Nephron progenitor cell (in vitro differentiated cells): Measurements from ENCODE around the gene OPHN1.

Experiments used
- DNase-seq: peaks from one replicate; pipeline ENCODE4 v3.0.0; 2021
- H3K27ac Mint-ChIP-seq: 2 replicates; pipeline ENCODE4 v1.8.0; 2021; ENCODE audit warnings: mild to moderate bottlenecking, moderate library complexity, mixed read lengths
- H3K27me3 Mint-ChIP-seq: 2 replicates; pipeline ENCODE4 v1.8.0; 2021; ENCODE audit warnings: mild to moderate bottlenecking, low read depth, mixed read lengths; ENCODE audit not compliant: poor library complexity
- H3K36me3 Mint-ChIP-seq: 2 replicates; pipeline ENCODE4 v1.8.0; 2021; ENCODE audit warnings: low read depth, mixed read lengths
- H3K4me1 Mint-ChIP-seq: 2 replicates; pipeline ENCODE4 v1.8.0; 2021; ENCODE audit warnings: mixed read lengths
- H3K4me3 Mint-ChIP-seq: 2 replicates; pipeline ENCODE4 v1.8.0; 2021; ENCODE audit warnings: mild to moderate bottlenecking, moderate library complexity, mixed read lengths
- H3K9me3 Mint-ChIP-seq: 2 replicates; pipeline ENCODE4 v1.8.0; 2021; ENCODE audit warnings: mild to moderate bottlenecking, moderate library complexity, mixed read lengths
- TF ChIP-seq, protein P1 (sequence below): fragments of 200-600 bp; sonication (generic); IDR thresholded peaks from 2 replicates; pipeline ENCODE4 v1.5.0; 2021; ENCODE audit warnings: antibody characterized with exemption

Gene OPHN1

DNA sequence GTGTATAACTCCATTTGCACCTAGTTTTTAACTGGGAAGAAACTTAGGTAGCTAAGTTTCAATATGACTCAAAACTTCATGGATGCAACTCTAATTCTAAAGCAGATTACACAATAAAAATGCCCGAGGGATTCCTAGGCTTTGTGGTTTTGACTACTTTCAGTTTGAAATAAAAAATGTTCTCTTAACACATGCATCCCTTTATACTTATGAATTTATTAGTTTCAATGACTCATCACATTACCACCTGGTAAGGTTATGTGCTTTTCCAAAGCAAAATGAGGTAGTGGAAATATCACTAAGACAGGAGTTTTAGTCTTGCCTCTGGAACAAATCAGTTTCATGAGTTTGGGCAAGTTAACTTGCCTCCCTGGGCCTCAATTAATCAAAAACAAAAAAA lies 125.5 kb downstream of the OPHN1 start:
- DNase-seq: no peak
- H3K27ac Mint-ChIP-seq: no peak overlapping the region
- peaks cover 7% of the 10 kb centered on the region for H3K27me3 Mint-ChIP-seq
- H3K4me1 Mint-ChIP-seq: no peaks in the 10 kb centered on the region
- H3K9me3 Mint-ChIP-seq: peaks cover 27% of the 10 kb centered on the region
- no peaks in the 10 kb centered on the region for H3K36me3 Mint-ChIP-seq
- no peak overlapping the region for H3K4me3 Mint-ChIP-seq
- TF ChIP-seq, protein P1, sequence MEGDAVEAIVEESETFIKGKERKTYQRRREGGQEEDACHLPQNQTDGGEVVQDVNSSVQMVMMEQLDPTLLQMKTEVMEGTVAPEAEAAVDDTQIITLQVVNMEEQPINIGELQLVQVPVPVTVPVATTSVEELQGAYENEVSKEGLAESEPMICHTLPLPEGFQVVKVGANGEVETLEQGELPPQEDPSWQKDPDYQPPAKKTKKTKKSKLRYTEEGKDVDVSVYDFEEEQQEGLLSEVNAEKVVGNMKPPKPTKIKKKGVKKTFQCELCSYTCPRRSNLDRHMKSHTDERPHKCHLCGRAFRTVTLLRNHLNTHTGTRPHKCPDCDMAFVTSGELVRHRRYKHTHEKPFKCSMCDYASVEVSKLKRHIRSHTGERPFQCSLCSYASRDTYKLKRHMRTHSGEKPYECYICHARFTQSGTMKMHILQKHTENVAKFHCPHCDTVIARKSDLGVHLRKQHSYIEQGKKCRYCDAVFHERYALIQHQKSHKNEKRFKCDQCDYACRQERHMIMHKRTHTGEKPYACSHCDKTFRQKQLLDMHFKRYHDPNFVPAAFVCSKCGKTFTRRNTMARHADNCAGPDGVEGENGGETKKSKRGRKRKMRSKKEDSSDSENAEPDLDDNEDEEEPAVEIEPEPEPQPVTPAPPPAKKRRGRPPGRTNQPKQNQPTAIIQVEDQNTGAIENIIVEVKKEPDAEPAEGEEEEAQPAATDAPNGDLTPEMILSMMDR: no peak

DNA sequence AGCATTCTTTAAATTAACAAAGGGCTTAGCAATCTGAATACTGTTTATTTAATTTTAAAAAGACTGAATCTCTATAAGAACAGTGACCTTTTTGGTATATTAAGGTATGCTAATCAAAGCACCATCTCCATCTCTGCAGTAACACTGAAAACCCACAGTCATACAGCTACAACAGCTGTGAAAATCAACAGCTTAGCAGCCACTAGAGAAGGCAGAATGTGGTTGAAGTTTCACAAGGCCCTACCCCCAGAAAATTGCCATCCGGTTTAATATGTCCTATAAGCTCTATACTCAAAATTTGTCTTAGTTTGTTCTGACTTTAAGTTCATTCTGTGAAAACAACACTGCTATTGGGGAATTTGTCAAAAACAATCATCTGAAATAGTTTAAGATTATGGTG lies 128.7 kb downstream of the OPHN1 start:
- DNase-seq: no peak
- no peaks in the 10 kb centered on the region for H3K36me3 Mint-ChIP-seq
- H3K9me3 Mint-ChIP-seq: peaks cover 9% of the 10 kb centered on the region
- no peaks in the 10 kb centered on the region for H3K27me3 Mint-ChIP-seq
- H3K27ac Mint-ChIP-seq: no peak overlapping the region
- H3K4me3 Mint-ChIP-seq: no peak overlapping the region
- TF ChIP-seq, protein P1: no peak
- no peaks in the 10 kb centered on the region for H3K4me1 Mint-ChIP-seq

DNA sequence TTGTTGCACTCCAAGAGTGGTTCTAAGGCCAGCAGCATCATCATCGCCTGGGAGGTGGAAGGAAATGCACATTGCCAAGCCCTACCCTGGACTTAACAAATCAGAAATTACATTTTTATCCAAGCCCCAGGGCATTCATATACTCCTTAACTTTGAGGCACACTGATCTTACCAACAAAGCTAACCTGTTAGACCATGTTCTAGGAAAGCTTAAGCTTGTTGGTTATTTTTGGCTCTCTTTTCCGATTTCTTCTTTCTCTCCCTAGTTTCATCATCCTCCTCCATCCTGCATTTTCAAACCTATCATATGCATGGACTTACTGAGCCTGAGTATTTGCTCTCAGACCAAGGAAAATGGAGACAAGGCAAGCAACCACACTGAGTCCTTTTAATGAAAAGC lies 133.4 kb downstream of the OPHN1 start:
- H3K9me3 Mint-ChIP-seq: peaks cover 7% of the 10 kb centered on the region
- TF ChIP-seq, protein P1: no peak
- no peaks in the 10 kb centered on the region for H3K36me3 Mint-ChIP-seq
- no peak overlapping the region for H3K4me3 Mint-ChIP-seq
- no peaks in the 10 kb centered on the region for H3K4me1 Mint-ChIP-seq
- no peak overlapping the region for H3K27ac Mint-ChIP-seq
- peaks cover 3% of the 10 kb centered on the region for H3K27me3 Mint-ChIP-seq
- no peak for DNase-seq

DNA sequence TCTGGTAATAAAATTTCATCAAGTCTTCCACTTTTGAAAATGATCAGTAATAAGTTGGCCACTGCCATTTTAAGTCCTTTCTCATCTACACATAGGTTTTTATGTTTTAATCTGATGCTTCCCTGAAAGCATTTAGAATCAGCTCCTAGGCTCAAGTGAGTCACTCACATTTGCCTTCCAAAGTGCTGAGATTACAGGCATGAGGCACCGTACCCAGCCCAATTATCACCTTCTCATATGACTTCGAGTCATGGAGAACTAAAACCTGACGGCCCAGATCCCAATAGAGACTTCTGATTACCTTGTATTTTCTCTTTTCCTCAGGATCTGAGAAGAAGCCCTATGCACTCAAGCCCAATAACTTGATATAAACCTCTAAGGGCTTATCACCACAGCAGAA lies 140.8 kb downstream of the OPHN1 start:
- Mint-ChIP-seq H3K4me3 (no peak overlapping the region), H3K27me3 (peaks cover 3% of the 10 kb centered on the region), H3K4me1 (peaks cover 6% of the 10 kb centered on the region), H3K27ac (no peak overlapping the region), H3K36me3 (no peaks in the 10 kb centered on the region), H3K9me3 (peaks cover 22% of the 10 kb centered on the region)
- DNase-seq: no peak
- TF ChIP-seq, protein P1: no peak

DNA sequence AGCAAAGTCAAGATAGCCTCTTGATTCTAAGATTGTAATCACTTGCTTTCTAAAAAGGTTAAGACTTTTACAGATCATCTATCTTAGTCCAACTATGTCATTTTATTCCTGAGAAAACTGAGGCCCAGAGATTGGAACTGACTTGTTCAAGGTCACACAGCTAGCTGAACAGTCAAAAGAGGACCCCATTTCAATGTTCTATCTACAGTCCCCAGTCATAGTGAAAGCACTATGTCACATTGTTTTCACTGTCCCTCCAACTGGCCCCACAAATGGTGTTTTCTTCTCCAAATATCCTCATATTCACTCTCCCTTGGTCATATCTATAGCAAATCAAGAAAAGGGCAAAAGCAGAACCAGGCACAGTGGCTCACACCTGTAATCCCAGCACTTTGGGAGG lies 145.2 kb downstream of the OPHN1 start:
- Mint-ChIP-seq H3K4me3 (no peak overlapping the region), H3K27ac (no peak overlapping the region), H3K27me3 (no peaks in the 10 kb centered on the region), H3K36me3 (no peaks in the 10 kb centered on the region), H3K4me1 (peaks cover 6% of the 10 kb centered on the region), H3K9me3 (peaks cover 23% of the 10 kb centered on the region)
- TF ChIP-seq, protein P1: no peak
- DNase-seq: no peak

DNA sequence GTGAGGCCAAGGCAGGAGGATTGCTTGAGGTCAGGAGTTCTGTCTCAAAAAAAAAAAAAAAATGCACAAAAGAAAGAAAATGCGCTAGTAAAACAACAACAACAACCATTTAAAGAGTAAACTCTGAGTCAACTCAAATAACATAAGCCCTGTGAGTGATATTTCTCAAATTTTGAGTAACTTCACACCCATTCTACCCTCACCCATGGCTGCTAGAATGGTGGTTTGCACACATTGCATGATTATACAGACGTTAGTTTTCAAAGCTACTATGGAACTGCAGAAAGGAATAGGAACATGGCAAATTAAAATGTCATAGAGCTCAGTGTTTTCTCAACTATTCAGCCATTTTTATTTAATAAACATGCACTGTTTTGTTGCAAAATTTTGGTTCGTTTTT lies 145.9 kb downstream of the OPHN1 start:
- DNase-seq: no peak
- Mint-ChIP-seq H3K9me3 (peaks cover 16% of the 10 kb centered on the region), H3K36me3 (no peaks in the 10 kb centered on the region), H3K4me3 (no peak overlapping the region), H3K27me3 (no peaks in the 10 kb centered on the region), H3K27ac (no peak overlapping the region), H3K4me1 (peaks cover 6% of the 10 kb centered on the region)
- TF ChIP-seq, protein P1: no peak
